Activated T-helper 9 cell treated with anti-CD3 and anti-CD28 coated beads, Interleukin-2, amount 50 U/mL, for 16 hours (primary cell): Measurements from ENCODE around the gene GPR37L1.
"Not testable (repeated sequence)": the region's sequence is repeated elsewhere in the genome, so short reads cannot be mapped to it uniquely, and the experiment has no call there.

Experiments used
- DNase-seq: peaks from one replicate; pipeline ENCODE4 v3.0.0-alpha.2; 2020; ENCODE audit warnings: low read depth

Gene GPR37L1

GRCh38 chr1:202170726-202171125, 48.0 kb downstream of the GPR37L1 start:
- no peak for DNase-seq

- no peak for DNase-seq
These were observed 48.7 kb downstream of the GPR37L1 start for GRCh38 chr1:202171292-202172014.

GRCh38 chr1:202172015-202172355, 49.3 kb downstream of the GPR37L1 start:
- DNase-seq = no peak

- DNase-seq = no peak
These were observed 51.3 kb downstream of the GPR37L1 start for GRCh38 chr1:202173993-202174392.

GRCh38 chr1:202176949-202177927, 54.5 kb downstream of the GPR37L1 start:
- no peak for DNase-seq

GRCh38 chr1:202179828-202180750, 57.4 kb downstream of the GPR37L1 start:
- no peak for DNase-seq

- DNase-seq = not testable (repeated sequence)
These were observed 58.0 kb downstream of the GPR37L1 start for GRCh38 chr1:202180751-202181139.

GRCh38 chr1:202181586-202181985, 58.9 kb downstream of the GPR37L1 start:
- DNase-seq = no peak

- DNase-seq = no peak
These were observed 59.5 kb downstream of the GPR37L1 start for GRCh38 chr1:202182040-202182877.
